K562 (cell line): ENCODE measurements around the gene EML2. TPM values are rescaled to one million over a fixed set of nuclear protein-coding genes. Genes with fewer than 3 reads are reported as not detected.

Source experiments
- BCL6 ChIP-seq: fragments of 250-450 bp; sonication (Bioruptor Pico); IDR thresholded peaks from 2 replicates; pipeline ENCODE4 v1.4.0; 2020
- CCAR2 ChIP-seq: fragments of 200-400 bp; formaldehyde crosslinking; IDR thresholded peaks from 2 replicates; pipeline ENCODE4 v1.6.1; 2017; ENCODE audit warnings: mild to moderate bottlenecking, low read depth, low read length
- E2F4 ChIP-seq: sonication (generic); formaldehyde crosslinking; IDR thresholded peaks from 2 replicates; pipeline ENCODE4 v1.8.0; 2022; ENCODE audit warnings: mild to moderate bottlenecking, low read depth, missing genetic modification reagents
- EHMT2 ChIP-seq: fragments of 450-650 bp; IDR thresholded peaks from 2 replicates; pipeline ENCODE4 v1.6.1; 2018; ENCODE audit warnings: antibody characterized with exemption
- ESRRB ChIP-seq: fragments of 250-450 bp; sonication (Bioruptor Pico); IDR thresholded peaks from 2 replicates; pipeline ENCODE4 v1.5.0; 2020; ENCODE audit warnings: mild to moderate bottlenecking, moderate library complexity, borderline replicate concordance
- GTF3C2 ChIP-seq: IDR thresholded peaks from 3 replicates; pipeline ENCODE4 v1.6.1; 2011; ENCODE audit warnings: borderline replicate concordance, mild to moderate bottlenecking, moderate library complexity; ENCODE audit not compliant: insufficient read length; ENCODE audit errors: extremely low read depth
- ID3 ChIP-seq, 2 experiments: fragments of 250-450 bp in 1 of 2; fragments of 450-650 bp in 1 of 2; sonication (Bioruptor Pico) in 1 of 2; IDR thresholded peaks; 2 replicates each; pipeline versions ENCODE4 v1.6.1 to v1.8.0; 2016 to 2021; ENCODE audit warnings: mild to moderate bottlenecking in 2 of 2, moderate library complexity in 2 of 2, missing compliant biosample characterization in 1 of 2, missing genetic modification characterization in 1 of 2
- IRF2 ChIP-seq: sonication (generic); formaldehyde crosslinking; IDR thresholded peaks from 2 replicates; pipeline ENCODE4 v1.8.1; 2022; ENCODE audit warnings: mild to moderate bottlenecking, missing genetic modification reagents
- MAX ChIP-seq: sonication (generic); formaldehyde crosslinking; IDR thresholded peaks from 2 replicates; pipeline ENCODE4 v1.9.0; 2022; ENCODE audit warnings: mild to moderate bottlenecking, missing genetic modification reagents
- MEF2A ChIP-seq: IDR thresholded peaks from 2 replicates; pipeline ENCODE4 v1.6.1; 2011; ENCODE audit warnings: low read depth, mild to moderate bottlenecking, low read length, moderate library complexity; ENCODE audit not compliant: control insufficient read depth
- MYNN ChIP-seq, 2 experiments: sonication (generic); formaldehyde crosslinking in 1 of 2; IDR thresholded peaks; 2 replicates each; pipeline versions ENCODE4 v1.5.0 to v1.6.1; 2016 to 2020; ENCODE audit warnings: antibody characterized with exemption in 1 of 2, missing genetic modification reagents in 1 of 2
- PHTF2 ChIP-seq: fragments of 250-450 bp; sonication (Bioruptor Pico); IDR thresholded peaks from 2 replicates; pipeline ENCODE4 v1.5.0; 2021; ENCODE audit warnings: mild to moderate bottlenecking
- SETDB1 ChIP-seq: IDR thresholded peaks from one replicate; pipeline ENCODE4 v1.6.1; 2012; ENCODE audit warnings: low read length, control low read depth, inconsistent platforms
- TAL1 ChIP-seq: fragments of 450-650 bp; IDR thresholded peaks from 2 replicates; pipeline ENCODE4 v1.6.1; 2016; ENCODE audit warnings: mild to moderate bottlenecking
- TRIM28 ChIP-seq: fragments of 450-650 bp; IDR thresholded peaks from 2 replicates; pipeline ENCODE4 v1.6.1; 2017
- YBX1 ChIP-seq: fragments of 450-650 bp; IDR thresholded peaks from 2 replicates; pipeline ENCODE4 v1.7.1; 2016; ENCODE audit warnings: mild to moderate bottlenecking
- ZBTB5 ChIP-seq: fragments of 450-650 bp; IDR thresholded peaks from 2 replicates; pipeline ENCODE4 v1.6.1; 2017; ENCODE audit warnings: antibody characterized with exemption
- ZNF133 ChIP-seq: fragments of 250-450 bp; sonication (Bioruptor Pico); IDR thresholded peaks from 2 replicates; pipeline ENCODE4 v1.4.0; 2020; ENCODE audit warnings: mild to moderate bottlenecking
- ZNF253 ChIP-seq: fragments of 250-450 bp; sonication (Bioruptor Pico); conservative IDR thresholded peaks from 2 replicates; pipeline ENCODE4 v1.6.1; 2021; ENCODE audit warnings: mild to moderate bottlenecking
- ZNF316 ChIP-seq: fragments of 450-650 bp; IDR thresholded peaks from 2 replicates; pipeline ENCODE4 v1.6.1; 2016
- ZNF717 ChIP-seq: fragments of 250-450 bp; sonication (Bioruptor Pico); IDR thresholded peaks from 2 replicates; pipeline ENCODE4 v1.5.0; 2021
- polyA plus RNA-seq, 8 experiments: library from polyadenylated mRNA; depleted of rRNA in 4 of 8; stranded (reverse) in 5 of 8; unstranded in 3 of 8; fragments of >200 nt; fragmentation: Nextera tagmentation in 2 of 8; fragmentation: Illumina TruSeq in 1 of 8; extraction: Ambion mirVana in 2 of 8; extraction: Trizol in 1 of 8; gene quantifications; 2 replicates each; pipeline versions ENCODE4 v1.2.1 to v1.2.3, GENCODE V29; 2011 to 2014; ENCODE audit warnings: inconsistent platforms in 1 of 8, missing spikeins in 1 of 8
- total RNA-seq, 7 experiments: library from RNA; depleted of rRNA in 6 of 7; stranded (reverse); fragments of >200 nt in 6 of 7; fragmentation: Illumina TruSeq in 2 of 7; extraction: Trizol in 2 of 7; gene quantifications; 2 replicates each; pipeline versions ENCODE4 v1.2.1 to v1.2.3, GENCODE V29; 2011 to 2021; ENCODE audit warnings: low replicate concordance in 1 of 7

Gene EML2
- total and polyA plus RNA-seq, 9 of the 15 experiments (the other 6 are each of a cell fraction or from before 2014, with no cell fraction given), result 2.6 to 69.6 (median 24.8) TPM

GRCh38 chr19:45667620-45668341 is 28.6 kb upstream of the EML2 start, which contains the start of gene GIPR (continued):
- no peak; the same call in 1 of the 2 replicates for TF ChIP-seq MYNN (IDR thresholded peaks at IDR 0.05)
- no peak for TF ChIP-seq MYNN (CRISPR knock-in tag; IDR thresholded peaks at IDR 0.05)
- no peak for TF ChIP-seq MEF2A
- TF ChIP-seq ZNF316, result peak; percentile 58
- TF ChIP-seq TAL1, result no peak
- peak; percentile 78; the same call in 1 of the 2 replicates for TF ChIP-seq EHMT2
- TF ChIP-seq GTF3C2, result no peak
- TF ChIP-seq MAX (CRISPR knock-in tag), result no peak
- TF ChIP-seq ESRRB, result no peak
- no peak for TF ChIP-seq TRIM28
- no peak for TF ChIP-seq BCL6 (CRISPR knock-in tag)
- TF ChIP-seq PHTF2 (CRISPR knock-in tag), result no peak
- no peak for TF ChIP-seq CCAR2
- TF ChIP-seq YBX1, result no peak
- no peak for TF ChIP-seq ZNF133
- no peak for TF ChIP-seq ID3 (CRISPR knock-in tag; IDR thresholded peaks at IDR 0.05)
- peak; percentile 50; the same call in 1 of the 2 replicates for TF ChIP-seq ID3 (tag; IDR thresholded peaks at IDR 0.05)
- no peak for TF ChIP-seq IRF2
- TF ChIP-seq ZNF253 (CRISPR knock-in tag), result no peak
- TF ChIP-seq ZNF717 (CRISPR knock-in tag), result no peak
- TF ChIP-seq ZBTB5, result no peak
- TF ChIP-seq SETDB1, result no peak
- 0 out of 2 replicates have a peak, but pooled peaks have one; percentile 54 for TF ChIP-seq E2F4
